SU-DHL-6 (cell line): ENCODE data around the gene ATF3.

ENCODE experiments used
- CTCF ChIP-seq: fragments of 200-600 bp; sonication (generic); IDR thresholded peaks from one replicate; pipeline ENCODE4 v1.5.1; 2017; ENCODE audit warnings: antibody characterized with exemption, mild to moderate bottlenecking, low read length, moderate library complexity; ENCODE audit not compliant: insufficient read depth, poor library complexity, severe bottlenecking
- EZH2phosphoT487 ChIP-seq: fragments of 200-600 bp; sonication (generic), shearing (Covaris generic); conservative IDR thresholded peaks from 2 replicates; pipeline ENCODE4 v1.6.1; 2018; ENCODE audit warnings: mild to moderate bottlenecking, antibody characterized with exemption, low read length, moderate library complexity, mixed read lengths

- TF ChIP-seq CTCF = no peak
- no peak for TF ChIP-seq EZH2phosphoT487
These were observed 22.1 kb upstream of the ATF3 start for GRCh38 chr1:212586206-212587015.
